ENCODE data around the gene PHACTR3.

PHACTR3 gene

GRCh38 chr20:59706400-59706693 is 102.0 kb downstream of the PHACTR3 start:
- no peak for DNase-seq

- DNase-seq, result no peak
Measured at GRCh38 chr20:59708326-59708725, 104.0 kb downstream of the PHACTR3 start.

GRCh38 chr20:59709636-59710035 is 105.3 kb downstream of the PHACTR3 start:
- no peak for DNase-seq

DNA sequence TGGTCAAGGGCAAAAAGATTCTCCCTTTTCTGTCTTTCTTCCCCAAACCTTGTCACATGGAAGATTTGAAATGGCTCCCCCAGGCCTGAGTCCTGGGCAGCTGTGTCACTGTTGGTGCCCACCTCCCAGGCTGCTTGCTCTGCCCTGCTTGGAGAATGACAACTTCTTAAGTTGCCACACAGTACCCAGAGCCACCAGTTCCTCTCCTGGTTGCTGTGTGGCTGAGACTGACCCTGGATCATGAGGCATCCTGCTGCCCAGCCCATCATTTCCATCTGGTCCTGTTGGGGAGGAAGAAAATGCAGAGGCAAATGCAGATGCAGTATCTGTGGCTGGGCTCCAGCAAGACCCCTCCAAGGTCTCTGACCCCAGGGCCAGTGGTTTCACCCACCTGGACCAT is 113.7 kb downstream of the PHACTR3 start:
- peak in 1 of 2 donors; percentile 15 for DNase-seq

GRCh38 chr20:59718751-59719150 is 114.4 kb downstream of the PHACTR3 start:
- peak; percentile 31 to 42 for DNase-seq

DNA sequence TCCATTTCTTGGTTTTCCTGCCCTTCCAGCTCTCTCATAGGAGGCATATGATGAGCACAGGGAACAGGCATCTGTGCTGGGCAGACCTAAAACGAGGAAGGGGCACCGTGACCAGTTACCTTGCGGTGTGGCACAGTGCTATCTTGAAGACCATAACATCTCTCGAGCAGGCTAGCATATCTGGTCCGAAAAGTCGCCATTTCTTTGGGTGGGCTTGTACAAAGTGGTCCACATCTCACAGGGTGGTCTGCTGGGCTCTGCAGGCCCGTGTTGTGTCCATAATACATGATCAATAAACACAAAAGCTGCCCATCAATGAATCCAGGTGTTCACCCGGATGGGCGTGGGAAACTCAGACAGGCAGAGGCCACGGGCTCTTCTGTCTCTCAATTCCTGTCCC is 115.7 kb downstream of the PHACTR3 start:
- DNase-seq, result no peak

- no peak for DNase-seq
Measured at GRCh38 chr20:59721386-59721785, 117.0 kb downstream of the PHACTR3 start.

DNA sequence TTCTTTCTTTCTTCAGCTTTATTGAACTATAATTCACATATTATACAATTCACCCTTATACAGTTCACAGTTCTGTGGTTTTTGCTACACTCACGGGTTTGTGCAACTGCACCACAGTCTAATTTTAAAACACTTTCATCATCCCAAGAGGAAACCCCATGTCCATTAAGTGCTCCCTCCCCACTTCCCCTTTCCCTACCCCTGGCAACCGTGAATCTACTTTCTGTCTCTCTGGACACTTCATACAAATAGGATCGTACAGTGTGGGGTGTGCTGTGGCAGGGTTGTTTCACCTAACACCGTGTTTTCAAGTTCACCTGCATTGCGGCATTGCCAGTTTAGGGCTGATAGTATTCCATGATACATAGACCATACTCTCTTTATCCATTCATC is 118.8 kb downstream of the PHACTR3 start:
- DNase-seq, result peak; percentile 87 to 90

GRCh38 chr20:59723607-59724456 is 119.5 kb downstream of the PHACTR3 start:
- DNase-seq, result no peak

DNA sequence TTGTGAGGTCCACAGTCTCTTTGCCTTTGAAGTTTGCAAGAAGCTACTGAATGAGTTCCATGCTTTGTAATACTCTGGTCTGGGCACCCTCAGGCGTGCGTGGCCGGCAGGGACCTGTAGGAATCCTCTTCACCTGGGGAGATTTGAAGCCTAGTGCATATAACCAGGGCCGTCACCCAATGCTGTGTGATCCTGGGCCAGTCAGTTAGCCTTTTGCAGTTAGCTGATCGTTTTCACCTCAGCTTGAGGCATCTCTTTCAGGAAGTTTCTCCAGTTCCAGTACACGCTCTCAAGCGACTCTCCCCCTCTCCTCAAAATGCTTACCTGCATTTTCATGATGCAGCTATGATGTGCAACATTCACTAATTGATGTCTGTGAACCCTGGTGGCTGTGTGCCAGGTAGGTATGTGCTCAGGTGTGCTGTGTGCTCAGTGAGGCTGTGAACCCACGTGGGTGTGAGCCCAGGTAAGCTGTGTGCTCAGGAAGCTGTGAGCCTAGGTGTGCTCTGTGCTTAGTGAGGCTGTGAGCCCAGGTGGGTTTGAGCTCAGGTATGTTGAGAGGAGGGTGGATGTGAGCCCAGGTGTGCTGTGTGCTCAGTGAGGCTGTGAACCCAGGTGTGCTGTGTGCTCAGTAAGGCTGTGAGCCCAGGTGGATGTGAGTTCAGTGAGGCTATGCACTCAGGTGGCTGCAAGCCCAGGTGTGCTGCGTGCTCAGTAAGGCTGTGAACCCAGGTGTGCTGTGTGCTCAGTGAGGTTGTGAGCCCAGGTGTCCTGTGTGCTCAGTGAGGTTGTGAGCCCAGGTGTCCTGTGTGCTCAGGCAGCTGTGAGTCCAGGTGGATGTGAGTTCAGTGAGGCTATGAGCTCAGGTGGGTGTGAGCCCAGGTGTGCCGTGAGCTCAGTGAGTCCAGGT is 120.4 kb downstream of the PHACTR3 start:
- no peak for DNase-seq

DNA sequence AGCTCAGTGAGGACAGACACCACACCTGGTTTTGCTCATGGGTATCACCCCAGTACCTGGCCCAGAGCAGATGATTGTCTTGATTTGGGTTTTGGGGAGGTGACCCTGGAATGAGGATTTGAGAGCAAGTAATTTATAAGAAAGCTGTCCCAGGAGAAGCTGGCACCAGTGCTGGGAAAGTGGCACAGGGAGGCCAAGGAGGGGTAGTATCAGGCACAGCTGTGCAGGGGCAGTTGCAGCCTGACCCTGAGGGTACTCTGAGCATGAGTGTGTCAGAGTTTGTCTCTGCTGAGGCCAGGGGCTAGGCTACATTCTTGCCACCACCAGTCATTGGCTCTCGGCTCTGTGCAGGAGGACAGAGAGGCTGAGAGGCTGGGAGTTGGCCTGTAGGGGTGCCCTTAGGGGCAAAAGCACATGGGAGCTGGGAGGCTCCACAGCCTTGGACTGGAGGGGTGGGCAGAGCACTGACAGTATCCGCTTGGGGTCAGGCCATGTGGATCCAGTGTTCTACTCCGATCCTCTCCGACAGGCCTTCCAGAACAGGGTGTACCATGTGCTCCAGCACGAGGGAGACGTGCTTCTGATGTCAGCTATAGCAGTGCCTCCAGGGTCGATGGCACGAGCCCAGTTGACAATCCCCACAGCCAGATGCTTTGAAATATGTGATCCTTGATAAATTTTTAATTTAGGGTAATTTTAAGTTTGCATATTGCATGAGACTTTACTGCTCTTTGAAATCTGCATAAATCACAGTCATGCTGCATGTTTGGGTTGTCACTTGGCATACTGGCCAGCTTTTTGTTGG is 121.3 kb downstream of the PHACTR3 start:
- no peak for DNase-seq

- no peak for DNase-seq
Measured at GRCh38 chr20:59726281-59726595, 121.9 kb downstream of the PHACTR3 start.

DNA sequence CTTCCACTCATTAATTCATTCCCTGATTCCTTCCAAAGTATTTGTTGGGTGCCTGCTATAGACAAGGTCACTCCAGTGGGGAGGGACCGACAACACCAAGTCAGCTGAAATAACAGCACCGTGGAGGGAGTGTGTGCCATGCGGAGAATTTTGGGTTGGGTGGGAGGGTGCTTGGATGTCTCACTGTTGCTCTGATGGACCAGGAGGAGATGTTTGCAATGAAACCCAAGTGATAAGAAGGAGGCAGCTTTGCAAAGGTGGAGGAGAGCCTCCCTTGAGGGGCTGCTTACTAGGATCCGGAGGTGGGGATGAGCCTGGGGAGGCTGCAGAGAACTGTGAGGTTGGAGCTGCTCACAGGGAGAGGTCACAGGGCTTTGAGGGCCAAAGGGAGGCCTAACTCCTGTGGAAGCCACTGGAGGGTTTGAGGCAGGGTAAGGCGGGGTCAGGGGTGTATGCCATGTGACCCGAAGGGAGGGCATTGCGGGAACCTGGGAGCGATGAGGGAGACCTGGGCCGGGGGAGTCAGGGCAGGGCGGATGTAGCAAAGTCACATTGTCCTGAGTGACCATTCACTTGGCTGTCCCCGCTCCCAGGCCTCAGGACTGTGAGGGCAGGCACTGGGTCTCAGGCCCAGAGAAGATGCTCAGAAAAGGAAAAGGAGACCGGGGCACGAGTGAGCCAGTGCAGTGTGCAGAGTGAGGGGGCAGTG is 124.5 kb downstream of the PHACTR3 start:
- DNase-seq, result no peak

GRCh38 chr20:59729506-59729905 is 125.2 kb downstream of the PHACTR3 start:
- no peak for DNase-seq

DNA sequence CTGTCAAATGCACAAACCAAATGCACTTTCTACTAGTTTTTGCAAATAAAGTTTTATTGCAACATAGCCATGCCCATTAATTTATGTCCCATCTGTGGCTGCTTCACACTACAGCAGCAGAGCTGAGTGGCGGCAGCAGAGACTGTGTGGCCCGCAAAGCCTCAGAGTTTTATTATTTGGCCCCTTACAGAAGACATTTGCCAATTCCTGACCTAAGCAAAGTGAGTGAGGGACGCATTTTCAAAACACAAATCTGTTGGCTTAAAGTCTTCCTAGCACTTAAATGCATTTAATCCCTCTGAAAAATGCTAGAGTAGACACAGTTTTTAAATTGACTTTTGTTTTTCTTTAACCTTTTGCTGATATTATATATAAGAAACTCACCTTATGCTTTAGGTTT is 126.4 kb downstream of the PHACTR3 start:
- DNase-seq, result no peak

- DNase-seq, result no peak
Measured at GRCh38 chr20:59731376-59731775, 127.0 kb downstream of the PHACTR3 start.

GRCh38 chr20:59733351-59733750 is 129.0 kb downstream of the PHACTR3 start:
- DNase-seq, result peak; percentile 23 to 47

GRCh38 chr20:59735486-59735885 is 131.1 kb downstream of the PHACTR3 start:
- DNase-seq, result no peak

- no peak for DNase-seq
Measured at GRCh38 chr20:59735917-59736316, 131.6 kb downstream of the PHACTR3 start.

GRCh38 chr20:59736366-59736765 is 132.0 kb downstream of the PHACTR3 start:
- DNase-seq, result no peak

GRCh38 chr20:59737073-59737666 is 132.8 kb downstream of the PHACTR3 start:
- no peak for DNase-seq

DNA sequence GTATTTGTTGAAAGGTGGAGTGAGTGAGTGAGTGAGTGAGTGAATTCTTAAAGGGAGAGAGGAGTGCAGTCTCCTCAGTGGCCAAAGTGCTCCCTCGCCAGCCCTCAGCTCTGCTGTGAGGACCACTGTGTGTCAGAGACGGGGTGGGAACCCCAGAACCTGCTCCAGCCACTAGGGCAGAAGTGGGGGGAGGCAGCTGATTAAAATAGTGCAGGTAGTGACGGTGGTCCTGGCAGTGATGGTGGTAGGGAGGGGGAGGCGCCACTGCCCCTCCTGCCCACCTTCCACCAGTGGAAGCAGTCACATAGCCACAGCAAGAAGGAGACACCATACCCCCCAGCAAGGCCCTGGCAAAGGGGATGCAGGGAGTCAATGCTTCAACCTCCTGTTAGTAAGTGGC is 133.5 kb downstream of the PHACTR3 start:
- DNase-seq, result no peak
